Right lobe of liver (tissue), 4 donors: Measurements from ENCODE around the gene PON1.

Source experiments
- POLR2A ChIP-seq: fragments of 450-650 bp; IDR thresholded peaks from one replicate; pipeline ENCODE4 v1.6.1; 2017; ENCODE audit warnings: antibody characterized with exemption, mild to moderate bottlenecking
- TF ChIP-seq, protein P1 (sequence below), 4 donors: fragments of 200-600 bp in 3 of 4; fragments of 450-650 bp in 1 of 4; IDR thresholded peaks; one replicate each; pipeline versions ENCODE4 v1.5.1 to v1.8.0; 2016 to 2022; ENCODE audit warnings: antibody characterized with exemption in 4 of 4, mild to moderate bottlenecking in 2 of 4
- donor health status: DM: no; HTN: no; CAD: no.
- donor health status: DM: no; HTN: no; CAD: no.
- donor health status: DM: no; HTN: yes; CAD: no.

GRCh38 chr7:95286096-95286495, 38.2 kb downstream of the PON1 start:
- TF ChIP-seq, protein P1, sequence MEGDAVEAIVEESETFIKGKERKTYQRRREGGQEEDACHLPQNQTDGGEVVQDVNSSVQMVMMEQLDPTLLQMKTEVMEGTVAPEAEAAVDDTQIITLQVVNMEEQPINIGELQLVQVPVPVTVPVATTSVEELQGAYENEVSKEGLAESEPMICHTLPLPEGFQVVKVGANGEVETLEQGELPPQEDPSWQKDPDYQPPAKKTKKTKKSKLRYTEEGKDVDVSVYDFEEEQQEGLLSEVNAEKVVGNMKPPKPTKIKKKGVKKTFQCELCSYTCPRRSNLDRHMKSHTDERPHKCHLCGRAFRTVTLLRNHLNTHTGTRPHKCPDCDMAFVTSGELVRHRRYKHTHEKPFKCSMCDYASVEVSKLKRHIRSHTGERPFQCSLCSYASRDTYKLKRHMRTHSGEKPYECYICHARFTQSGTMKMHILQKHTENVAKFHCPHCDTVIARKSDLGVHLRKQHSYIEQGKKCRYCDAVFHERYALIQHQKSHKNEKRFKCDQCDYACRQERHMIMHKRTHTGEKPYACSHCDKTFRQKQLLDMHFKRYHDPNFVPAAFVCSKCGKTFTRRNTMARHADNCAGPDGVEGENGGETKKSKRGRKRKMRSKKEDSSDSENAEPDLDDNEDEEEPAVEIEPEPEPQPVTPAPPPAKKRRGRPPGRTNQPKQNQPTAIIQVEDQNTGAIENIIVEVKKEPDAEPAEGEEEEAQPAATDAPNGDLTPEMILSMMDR (IDR thresholded peaks at IDR 0.05): no peak
- no peak for TF ChIP-seq POLR2A
